CD8-positive, alpha-beta memory T cell (primary cell): Measurements from ENCODE around the gene PRPF38B. TPM values are rescaled to one million over a fixed set of nuclear protein-coding genes. Genes with fewer than 3 reads are reported as not detected.

ENCODE experiments used
- CTCF ChIA-PET: fragments of 350-600 bp; sonication (Branson Sonifier 250); formaldehyde crosslinking; loops from one replicate; lab custom pipeline; 2021; ENCODE audit warnings: antibody characterized with exemption; lab: Charles Lee
- POLR2A ChIA-PET: fragments of 350-600 bp; sonication (Branson Sonifier 250); formaldehyde crosslinking; loops from one replicate; lab custom pipeline; 2021; ENCODE audit warnings: antibody characterized with exemption; lab: Charles Lee
- DNase-seq, 5 donors: peaks; one replicate each; pipeline versions ENCODE4 v3.0.0 to v3.0.0-alpha.2; 2020 to 2022; ENCODE audit warnings: mixed read lengths in 1 of 5
- H3K27ac ChIP-seq: one replicate; pipeline ENCODE4 v1.7.0; 2013; ENCODE audit warnings: low read depth, mild to moderate bottlenecking, low read length, moderate library complexity
- H3K27me3 ChIP-seq: 2 replicates; pipeline ENCODE4 v1.7.0; 2013; ENCODE audit warnings: low read length, mild to moderate bottlenecking; ENCODE audit not compliant: insufficient read depth, poor library complexity, severe bottlenecking
- H3K36me3 ChIP-seq: 2 replicates; pipeline ENCODE4 v1.7.0; 2013; ENCODE audit warnings: mild to moderate bottlenecking, low read length, moderate library complexity; ENCODE audit not compliant: insufficient read depth
- H3K4me1 ChIP-seq: 2 replicates; pipeline ENCODE4 v1.7.0; 2013; ENCODE audit warnings: mild to moderate bottlenecking, low read length, moderate library complexity; ENCODE audit not compliant: insufficient read depth
- H3K4me3 ChIP-seq: 2 replicates; pipeline ENCODE4 v1.7.0; 2013; ENCODE audit warnings: mild to moderate bottlenecking, low read length
- H3K9me3 ChIP-seq: 2 replicates; pipeline ENCODE4 v1.7.0; 2013; ENCODE audit warnings: mild to moderate bottlenecking, low read length
- H3K27ac Mint-ChIP-seq, 8 donors: one replicate each; pipeline ENCODE4 v1.8.0; 2020 to 2021; ENCODE audit warnings: mixed read lengths in 8 of 8, mild to moderate bottlenecking in 6 of 8, inconsistent platforms in 3 of 8, moderate library complexity in 3 of 8
- H3K27me3 Mint-ChIP-seq, 2 donors: one replicate each; pipeline ENCODE4 v1.8.0; 2020 to 2021; ENCODE audit warnings: mixed read lengths in 2 of 2, mild to moderate bottlenecking in 1 of 2, moderate library complexity in 1 of 2
- H3K36me3 Mint-ChIP-seq, 3 donors: one replicate each; pipeline ENCODE4 v1.8.0; 2020 to 2021; ENCODE audit warnings: mixed read lengths in 3 of 3, inconsistent platforms in 1 of 3, mild to moderate bottlenecking in 1 of 3
- H3K4me1 Mint-ChIP-seq, 3 donors: one replicate each; pipeline ENCODE4 v1.8.0; 2020 to 2021; ENCODE audit warnings: mixed read lengths in 3 of 3, inconsistent platforms in 1 of 3, mild to moderate bottlenecking in 1 of 3
- H3K4me3 Mint-ChIP-seq, 7 donors: one replicate each; pipeline ENCODE4 v1.8.0; 2020 to 2021; ENCODE audit warnings: mixed read lengths in 7 of 7, mild to moderate bottlenecking in 6 of 7, moderate library complexity in 4 of 7, inconsistent platforms in 2 of 7
- H3K9me3 Mint-ChIP-seq, 5 donors: one replicate each; pipeline ENCODE4 v1.8.0; 2020 to 2022; ENCODE audit warnings: mixed read lengths in 5 of 5, mild to moderate bottlenecking in 3 of 5, moderate library complexity in 2 of 5, inconsistent platforms in 1 of 5
- polyA plus RNA-seq: library from polyadenylated mRNA; unstranded; fragments of 300-500 nt; fragmentation: Illumina TruSeq; gene quantifications from one replicate; pipeline ENCODE4 v1.2.3, GENCODE V29; 2021
- total RNA-seq, 2 experiments: library from RNA; stranded (reverse); gene quantifications; one replicate each; pipeline ENCODE4 v1.2.3, GENCODE V29; 2021

Gene PRPF38B
- total and polyA plus RNA-seq, 3 experiments from 2014 or later, result 32.3 to 78.1 (median 74.8) TPM

DNA sequence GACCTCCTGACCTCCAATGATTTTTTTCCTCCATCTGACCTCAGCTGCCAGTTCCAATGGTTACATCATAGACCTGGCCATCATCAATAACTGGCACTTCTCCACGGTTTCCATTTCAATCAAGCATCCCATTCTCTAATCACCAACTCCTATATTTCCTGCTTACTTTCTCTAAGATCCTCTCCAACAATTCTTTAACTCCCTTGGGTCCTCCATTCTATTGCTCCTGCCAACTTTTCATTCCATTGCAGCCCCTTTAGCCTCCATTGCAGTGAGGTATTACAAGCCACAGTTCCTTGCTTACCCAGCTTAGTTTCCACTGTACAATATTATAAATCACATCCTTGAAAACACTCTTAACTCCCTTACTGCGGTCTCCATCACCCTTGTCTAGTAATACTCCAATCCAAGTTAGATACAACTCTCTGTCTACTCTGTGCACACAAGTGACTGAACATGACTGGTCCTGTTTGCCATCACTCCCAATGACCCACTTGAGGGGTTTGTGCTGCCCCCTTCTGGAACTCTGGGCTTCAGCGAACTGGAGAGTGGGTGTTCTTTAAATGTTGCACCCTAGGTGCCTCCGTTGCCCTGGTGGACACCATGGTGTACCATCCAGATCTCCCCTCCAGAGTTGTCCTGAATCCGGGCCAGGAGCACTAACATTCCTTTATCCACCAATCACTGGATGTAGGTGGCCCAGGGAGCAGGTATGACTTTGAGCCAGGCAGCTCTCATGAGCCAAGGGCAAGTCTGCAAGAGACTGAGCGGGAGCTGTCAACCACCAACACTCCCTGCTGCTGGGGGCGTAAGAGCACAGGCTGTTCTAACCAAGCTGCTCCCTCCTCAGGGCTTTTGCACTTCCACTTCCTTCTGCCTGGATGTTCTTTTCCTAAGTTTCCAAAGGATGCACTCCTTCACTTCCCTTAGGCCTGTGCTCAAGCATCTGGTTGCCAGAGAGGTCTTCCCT is 16.9 kb downstream of the PRPF38B start:
- no peaks in the 10 kb centered on the region for H3K36me3 ChIP-seq
- DNase-seq, result peak; percentile 46 to 81 (median 55)
- H3K27me3 ChIP-seq, result no peaks in the 10 kb centered on the region
- no peak overlapping the region for H3K27ac ChIP-seq
- CTCF ChIA-PET, result interaction anchor here (0.6 to 3.8 kb wide), 13 partner anchors 11 to 197 kb away, joined by 3 to 50 read pairs (median 4); partner anchors contain the start of gene PRPF38B
- no peaks in the 10 kb centered on the region for H3K9me3 Mint-ChIP-seq
- no peaks in the 10 kb centered on the region for H3K36me3 Mint-ChIP-seq
- H3K4me1 ChIP-seq, result peaks cover 26% of the 10 kb centered on the region
- peak overlapping the region in 1 of 7 donors; percentile 1 for H3K4me3 Mint-ChIP-seq
- peaks cover 0 to 3% of the 10 kb centered on the region in 2 donors for H3K27me3 Mint-ChIP-seq
- POLR2A ChIA-PET, result interaction anchor here (1.0 to 9.5 kb wide), 2 partner anchors 15 to 66 kb away, joined by 3 to 65 read pairs; partner anchors contain the start of gene PRPF38B
- H3K4me3 ChIP-seq, result no peak overlapping the region
- H3K4me1 Mint-ChIP-seq, result peaks cover 25 to 33% (median 32%) of the 10 kb centered on the region in 3 donors
- H3K9me3 ChIP-seq, result no peaks in the 10 kb centered on the region
- peak overlapping the region in 5 of 8 donors; percentile 12 to 62 (median 60) for H3K27ac Mint-ChIP-seq

- H3K27ac Mint-ChIP-seq, result no peak within 1 kb of the TSS
- peaks cover 3 to 17% of the 10 kb centered on the region in 2 donors for H3K27me3 Mint-ChIP-seq
- DNase-seq, result no peak
- H3K9me3 Mint-ChIP-seq, result no peaks in the 10 kb centered on the region
- Histone ChIP-seq H3K27ac (no peak within 1 kb of the TSS), H3K9me3 (no peaks in the 10 kb centered on the region), H3K36me3 (no peaks in the 10 kb centered on the region), H3K27me3 (no peaks in the 10 kb centered on the region), H3K4me3 (no peak within 1 kb of the TSS), H3K4me1 (peaks cover 7% of the 10 kb centered on the region)
- H3K4me1 Mint-ChIP-seq, result peaks cover 8 to 12% (median 11%) of the 10 kb centered on the region in 3 donors
- peaks cover 0 to 1% (median 0%) of the 10 kb centered on the region in 3 donors for H3K36me3 Mint-ChIP-seq
- CTCF ChIA-PET, result interaction anchor here (0.7 kb wide), 1 partner anchor 21 kb away, joined by 3 read pairs; the partner anchor contains the start of gene PRPF38B
- H3K4me3 Mint-ChIP-seq, result no peak within 1 kb of the TSS
- POLR2A ChIA-PET, result no interaction called here
Observed at GRCh38 chr1:108712606-108713150, 20.6 kb downstream of the PRPF38B start, which contains the start of gene FNDC7. Gene FNDC7, plus strand, starts transcription at chr1:108712908. Its CDS starts 26 bp downstream, at chr1:108712934.

DNA sequence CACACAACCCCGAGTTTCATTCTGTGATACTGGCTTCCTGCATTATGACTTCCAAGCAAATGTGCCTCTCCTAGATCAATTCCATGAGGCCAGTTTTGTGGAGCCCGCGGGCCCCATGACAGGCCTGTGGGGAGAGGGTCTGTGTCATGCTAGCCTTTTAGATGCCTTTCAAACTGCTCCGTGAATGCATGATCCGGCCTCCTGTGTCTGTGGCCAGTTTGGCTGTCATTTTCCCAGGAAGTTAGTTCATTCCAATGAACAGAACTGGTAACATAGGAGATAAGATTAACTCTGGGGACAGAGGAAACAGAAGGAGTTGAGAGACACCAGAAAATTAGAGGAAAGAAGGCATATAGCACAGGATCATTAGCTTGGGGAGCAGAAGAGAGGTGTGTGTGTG is 23.8 kb downstream of the PRPF38B start:
- Mint-ChIP-seq H3K27me3 (peaks cover 2 to 17% of the 10 kb centered on the region in 2 donors), H3K36me3 (peaks cover 0 to 1% (median 0%) of the 10 kb centered on the region in 3 donors), H3K4me3 (no peak overlapping the region), H3K9me3 (no peaks in the 10 kb centered on the region), H3K27ac (peak overlapping the region in 1 of 8 donors; percentile 5), H3K4me1 (no peaks in the 10 kb centered on the region)
- H3K27ac ChIP-seq, result no peak overlapping the region
- H3K4me1 ChIP-seq, result no peaks in the 10 kb centered on the region
- no peak for DNase-seq
- ChIA-PET CTCF (no interaction called here), POLR2A (no interaction called here)
- H3K27me3 ChIP-seq, result no peaks in the 10 kb centered on the region
- H3K9me3 ChIP-seq, result no peaks in the 10 kb centered on the region
- no peaks in the 10 kb centered on the region for H3K36me3 ChIP-seq
- no peak overlapping the region for H3K4me3 ChIP-seq

- no peak overlapping the region for H3K4me3 Mint-ChIP-seq
- H3K9me3 Mint-ChIP-seq, result no peaks in the 10 kb centered on the region
- Histone ChIP-seq H3K9me3 (no peaks in the 10 kb centered on the region), H3K4me1 (no peaks in the 10 kb centered on the region), H3K4me3 (no peak overlapping the region), H3K27ac (no peak overlapping the region), H3K36me3 (no peaks in the 10 kb centered on the region), H3K27me3 (no peaks in the 10 kb centered on the region)
- no peak overlapping the region for H3K27ac Mint-ChIP-seq
- H3K27me3 Mint-ChIP-seq, result peaks cover 0 to 17% of the 10 kb centered on the region in 2 donors
- H3K36me3 Mint-ChIP-seq, result peaks cover 0 to 1% (median 0%) of the 10 kb centered on the region in 3 donors
- CTCF ChIA-PET, result no interaction called here
- H3K4me1 Mint-ChIP-seq, result no peaks in the 10 kb centered on the region
- POLR2A ChIA-PET, result no interaction called here
- no peak for DNase-seq
Observed at GRCh38 chr1:108716437-108717230, 24.5 kb downstream of the PRPF38B start.

- peaks cover 0 to 17% of the 10 kb centered on the region in 2 donors for H3K27me3 Mint-ChIP-seq
- H3K4me1 Mint-ChIP-seq, result no peaks in the 10 kb centered on the region
- no peak for DNase-seq
- ChIA-PET POLR2A (no interaction called here), CTCF (no interaction called here)
- peaks cover 0 to 1% (median 0%) of the 10 kb centered on the region in 3 donors for H3K36me3 Mint-ChIP-seq
- Histone ChIP-seq H3K27ac (no peak overlapping the region), H3K27me3 (no peaks in the 10 kb centered on the region), H3K9me3 (no peaks in the 10 kb centered on the region), H3K36me3 (no peaks in the 10 kb centered on the region), H3K4me3 (no peak overlapping the region), H3K4me1 (no peaks in the 10 kb centered on the region)
- H3K27ac Mint-ChIP-seq, result no peak overlapping the region
- H3K9me3 Mint-ChIP-seq, result no peaks in the 10 kb centered on the region
- H3K4me3 Mint-ChIP-seq, result no peak overlapping the region
Observed at GRCh38 chr1:108717774-108718316, 25.7 kb downstream of the PRPF38B start.

DNA sequence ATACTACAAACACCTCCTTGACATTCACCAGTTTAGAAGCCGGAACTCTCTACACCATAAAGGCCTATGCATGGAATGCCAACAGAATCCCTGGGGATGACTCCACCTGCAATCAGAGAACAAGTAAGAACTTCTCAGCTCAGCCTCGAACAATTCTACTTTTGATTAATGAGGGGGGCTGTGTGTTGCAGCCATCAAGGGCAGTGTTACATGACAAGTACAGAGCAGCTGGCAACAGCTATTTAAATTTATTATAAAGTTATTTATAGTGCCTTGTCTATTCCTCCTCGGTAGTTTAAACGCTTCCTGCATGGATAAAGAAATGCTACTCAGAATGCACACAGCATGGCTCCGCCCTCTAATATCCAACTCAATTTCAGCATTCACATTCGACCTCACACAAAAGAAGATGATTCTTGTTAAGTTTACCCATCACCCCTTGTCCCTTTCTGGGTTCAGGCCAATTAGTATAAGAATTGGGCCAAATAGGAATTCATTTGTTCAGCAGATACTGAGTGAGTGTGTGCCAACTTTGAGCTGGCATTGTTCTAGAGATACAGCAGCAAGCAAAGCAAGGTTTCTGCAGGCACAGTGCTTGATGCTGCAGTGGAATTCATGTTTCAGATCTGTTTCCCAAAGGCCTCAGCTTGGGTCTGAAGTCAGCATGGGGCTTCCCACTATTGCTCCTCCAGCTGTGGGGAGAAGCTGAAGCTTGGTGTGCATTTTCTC is 27.0 kb downstream of the PRPF38B start:
- DNase-seq, result no peak
- peaks cover 0 to 17% of the 10 kb centered on the region in 2 donors for H3K27me3 Mint-ChIP-seq
- CTCF ChIA-PET, result interaction anchor here (0.7 to 2.0 kb wide), 3 partner anchors 10 to 27 kb away, joined by 3 to 5 read pairs (median 3); partner anchors contain the start of gene PRPF38B
- H3K36me3 Mint-ChIP-seq, result peaks cover 0 to 1% (median 0%) of the 10 kb centered on the region in 3 donors
- no peaks in the 10 kb centered on the region for H3K9me3 Mint-ChIP-seq
- Histone ChIP-seq H3K36me3 (no peaks in the 10 kb centered on the region), H3K4me3 (no peak overlapping the region), H3K27me3 (no peaks in the 10 kb centered on the region), H3K9me3 (no peaks in the 10 kb centered on the region), H3K27ac (no peak overlapping the region), H3K4me1 (no peaks in the 10 kb centered on the region)
- POLR2A ChIA-PET, result no interaction called here
- peak overlapping the region in 1 of 8 donors; percentile 54 for H3K27ac Mint-ChIP-seq
- H3K4me3 Mint-ChIP-seq, result no peak overlapping the region
- H3K4me1 Mint-ChIP-seq, result no peaks in the 10 kb centered on the region
